Measurements from ENCODE around the gene OR2A42.
"Not testable (repeated sequence)": the region's sequence is repeated elsewhere in the genome, so short reads cannot be mapped to it uniquely, and the experiment has no call there.

OR2A42 gene, protein sequence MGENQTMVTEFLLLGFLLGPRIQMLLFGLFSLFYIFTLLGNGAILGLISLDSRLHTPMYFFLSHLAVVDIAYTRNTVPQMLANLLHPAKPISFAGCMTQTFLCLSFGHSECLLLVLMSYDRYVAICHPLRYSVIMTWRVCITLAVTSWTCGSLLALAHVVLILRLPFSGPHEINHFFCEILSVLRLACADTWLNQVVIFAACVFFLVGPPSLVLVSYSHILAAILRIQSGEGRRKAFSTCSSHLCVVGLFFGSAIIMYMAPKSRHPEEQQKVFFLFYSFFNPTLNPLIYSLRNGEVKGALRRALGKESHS

DNA sequence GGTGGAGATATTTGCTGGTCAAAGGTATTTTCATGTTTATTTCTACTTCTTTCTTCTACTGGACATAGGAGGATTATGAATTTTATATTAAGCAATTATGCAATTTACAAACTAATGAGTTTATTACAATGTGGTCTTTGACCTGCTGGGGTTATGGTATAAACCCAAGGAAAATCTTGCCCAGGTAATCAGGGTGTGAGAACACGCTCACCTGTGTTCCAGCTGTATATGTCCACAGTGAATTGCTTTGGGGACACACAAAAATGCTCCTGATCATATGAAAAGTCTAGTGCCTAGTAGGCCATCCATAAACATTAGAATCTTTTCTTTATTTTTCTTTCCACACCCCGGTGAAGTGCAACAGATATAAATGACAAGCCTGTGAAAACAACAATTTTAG, at the start of gene OR2A42:
TSS of gene OR2A42 (minus strand) at position 241 of the 400 bp plus-strand sequence. CDS start 6,762 bp downstream, outside the sequence.
- not testable (repeated sequence) for DNase-seq

DNA sequence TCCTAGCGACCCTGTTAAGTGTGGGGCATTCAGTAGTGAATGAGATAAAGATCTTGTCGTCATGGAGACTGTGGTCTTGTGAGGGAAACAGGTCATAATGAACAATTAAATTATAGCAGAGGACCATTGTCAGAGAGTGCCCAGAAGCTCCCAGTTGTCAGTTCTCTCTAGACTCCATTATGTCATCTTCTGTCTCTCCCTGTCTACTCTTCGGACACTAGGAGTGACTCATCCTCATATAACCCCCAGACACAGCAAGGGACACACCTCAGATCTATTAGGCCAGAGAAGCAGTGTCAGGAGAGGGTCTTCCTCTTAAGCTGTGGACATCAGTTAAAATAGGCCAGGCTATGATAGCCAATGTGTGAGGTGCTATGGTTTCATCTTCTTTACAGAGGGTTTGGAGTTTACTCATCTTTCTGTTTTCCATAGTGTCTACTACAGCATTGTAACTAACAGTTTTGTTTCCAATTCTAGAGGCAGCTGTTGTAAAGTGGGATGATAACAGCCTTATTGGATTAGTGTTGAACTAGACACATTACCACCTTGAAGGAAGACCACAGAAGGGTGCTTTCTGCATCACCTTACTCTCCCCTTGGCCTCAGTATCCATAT, 47.9 kb upstream of the OR2A42 start:
- DNase-seq = not testable (repeated sequence)

DNA sequence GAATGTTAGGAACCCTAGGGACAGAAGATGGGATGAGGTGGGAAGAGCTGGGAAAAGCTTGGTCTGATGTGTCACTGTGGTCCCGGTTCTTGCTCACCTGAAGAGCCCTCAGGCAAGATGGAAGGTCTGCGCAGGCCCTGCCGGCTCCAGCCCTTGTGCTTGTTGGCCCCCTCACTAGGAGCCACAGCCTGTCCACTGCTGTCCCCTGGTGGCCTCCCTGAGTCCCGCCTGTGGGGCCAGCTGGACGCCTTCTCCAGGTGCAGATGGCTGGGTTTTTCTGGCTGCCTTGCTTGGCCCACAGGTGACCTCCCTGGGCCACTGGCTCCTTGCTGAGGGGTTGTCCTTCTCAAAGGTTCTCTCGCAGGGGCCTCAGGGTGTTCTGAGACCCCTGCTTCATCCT, 44.3 kb upstream of the OR2A42 start:
- DNase-seq = not testable (repeated sequence)

DNA sequence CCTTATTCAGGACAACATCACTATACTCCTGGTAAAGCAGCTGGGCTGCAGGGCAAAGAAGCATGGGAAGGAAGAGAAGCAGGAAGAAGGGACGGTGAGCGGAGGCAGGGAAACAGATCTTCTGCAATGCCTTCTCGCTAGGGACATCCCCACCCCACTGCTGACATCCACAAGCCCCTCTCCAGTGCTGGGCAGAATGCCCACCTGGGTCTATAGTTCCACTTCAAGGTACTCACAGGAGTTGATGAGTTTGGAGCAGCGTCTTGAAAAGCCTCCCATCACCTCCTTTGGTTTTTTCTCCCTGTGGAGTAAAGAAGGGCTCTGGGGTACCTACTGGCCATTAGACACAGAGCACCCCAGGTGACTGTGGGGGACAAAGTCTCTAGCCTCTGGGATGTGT, 43.1 kb upstream of the OR2A42 start:
- DNase-seq = not testable (repeated sequence)

DNA sequence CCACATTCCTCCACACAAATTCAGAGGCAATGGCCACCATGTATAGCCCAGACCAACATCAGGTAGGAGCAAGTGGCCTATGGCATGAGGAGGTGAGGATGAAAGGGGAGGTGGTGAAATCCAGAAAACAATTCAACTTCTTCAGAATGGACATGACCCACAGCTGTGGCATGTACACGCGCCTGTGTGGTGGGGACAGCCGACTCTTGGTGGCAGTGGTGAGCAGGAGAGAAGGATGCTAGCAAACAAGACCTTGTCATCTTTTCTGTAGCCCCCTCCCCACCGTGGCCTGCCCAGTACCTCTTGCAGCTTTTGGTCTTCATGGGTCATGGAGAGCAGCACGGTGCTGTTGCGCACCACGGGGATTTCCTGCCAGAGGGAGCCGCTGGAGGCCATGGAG, 42.6 kb upstream of the OR2A42 start:
- DNase-seq = not testable (repeated sequence)

DNA sequence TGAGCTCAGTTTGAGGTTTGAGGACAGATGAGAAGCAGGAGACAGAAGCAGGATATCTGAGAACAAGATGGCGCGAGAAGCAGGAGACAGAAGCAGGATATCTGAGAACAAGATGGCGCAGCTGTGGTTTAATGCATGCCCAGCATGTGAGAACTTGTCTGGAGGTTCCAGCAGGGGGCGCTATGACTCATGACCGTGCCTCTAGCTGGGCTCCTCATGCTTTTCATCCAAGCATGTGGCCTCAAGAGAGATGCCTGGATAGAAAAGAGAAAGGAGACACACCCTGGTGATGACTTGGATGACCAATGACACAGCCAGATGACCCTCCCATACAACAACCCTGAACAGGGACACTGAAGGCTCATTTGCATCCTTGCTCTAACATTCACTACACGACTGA, 40.6 kb upstream of the OR2A42 start:
- DNase-seq = not testable (repeated sequence)

DNA sequence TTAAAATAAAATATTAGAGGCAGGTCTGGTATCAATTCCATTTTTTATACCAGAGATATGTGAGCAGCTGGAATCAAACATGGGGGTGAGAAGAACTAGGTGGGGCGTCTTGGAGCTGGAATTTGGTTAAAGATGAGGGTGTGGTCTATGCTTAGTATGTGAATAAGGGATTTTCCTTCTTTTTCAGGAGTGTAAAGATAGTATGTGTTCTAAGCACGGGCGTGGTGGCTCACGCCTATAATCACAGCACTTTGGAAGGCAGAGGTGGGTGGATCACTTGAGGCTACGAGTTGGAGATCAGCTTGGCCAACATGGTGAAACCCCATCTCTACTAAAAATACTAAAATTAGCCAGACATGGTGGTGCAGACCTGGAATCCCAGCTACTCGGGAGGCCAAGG, 35.9 kb upstream of the OR2A42 start:
- not testable (repeated sequence) for DNase-seq

DNA sequence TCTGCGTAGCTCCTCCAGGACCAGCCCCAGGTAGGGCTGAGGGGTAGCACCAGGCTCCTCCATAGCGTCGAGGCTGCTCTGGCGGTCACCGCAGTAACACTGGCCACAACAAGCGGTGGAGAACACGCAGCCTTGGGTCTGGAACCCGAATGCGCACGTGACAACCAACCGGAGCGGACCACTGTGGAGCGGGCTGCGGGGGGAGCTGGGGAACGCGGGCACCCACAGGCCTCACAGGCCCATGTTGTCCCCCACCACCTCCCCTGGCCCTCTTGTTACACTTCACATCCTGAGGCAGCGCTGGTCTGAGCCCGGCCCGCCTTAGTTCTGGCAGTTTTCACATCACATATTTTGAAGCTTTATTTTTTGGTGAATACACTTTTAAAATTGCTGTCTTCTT, 29.8 kb upstream of the OR2A42 start, which contains the start of gene CTAGE8:
TSS of gene CTAGE8 (minus strand) at position 101 of the 400 bp plus-strand sequence. CDS start at position 63, 38 bp downstream.
- DNase-seq = not testable (repeated sequence)

DNA sequence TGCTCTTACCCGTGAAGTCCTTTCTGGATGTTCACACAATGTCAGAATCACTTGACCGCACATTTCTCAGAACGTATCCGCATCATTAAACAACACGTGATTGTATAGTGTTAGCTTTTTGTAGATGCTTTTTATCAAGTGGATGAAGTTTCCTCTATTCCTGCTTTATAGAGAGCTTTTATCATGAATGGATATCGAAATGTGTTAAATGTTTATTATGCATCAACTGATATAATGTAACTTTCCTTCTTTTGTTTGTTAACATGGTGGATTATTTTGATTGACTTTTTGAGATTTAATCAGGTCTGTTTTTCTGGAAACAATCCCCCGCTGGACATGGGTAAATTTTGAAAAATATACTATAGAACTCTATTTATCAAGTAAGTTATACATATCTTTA, 25.3 kb upstream of the OR2A42 start, which contains the start of gene OR2A7:
TSS of gene OR2A7 (minus strand) at position 101 of the 400 bp plus-strand sequence. CDS start 5,164 bp downstream, outside the sequence.
- not testable (repeated sequence) for DNase-seq

DNA sequence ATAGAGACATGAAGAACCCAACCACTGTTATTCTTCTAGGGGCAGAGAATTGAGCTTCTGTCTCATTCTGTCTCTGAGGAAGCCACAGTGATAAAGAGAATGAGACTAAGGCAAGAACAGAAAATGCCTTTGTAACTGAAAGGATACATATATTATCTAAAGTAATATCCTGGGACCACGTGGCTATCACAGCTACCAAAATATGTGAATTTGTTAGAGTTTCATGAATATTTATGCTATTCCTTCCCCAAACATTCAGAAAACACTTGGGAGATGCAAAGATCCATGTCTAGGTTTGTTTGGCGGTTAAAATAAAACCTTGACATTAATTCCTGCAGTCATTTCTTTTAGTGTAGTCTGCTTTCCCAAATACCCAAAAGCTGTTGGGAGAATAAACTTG, 22.7 kb upstream of the OR2A42 start:
- not testable (repeated sequence) for DNase-seq

DNA sequence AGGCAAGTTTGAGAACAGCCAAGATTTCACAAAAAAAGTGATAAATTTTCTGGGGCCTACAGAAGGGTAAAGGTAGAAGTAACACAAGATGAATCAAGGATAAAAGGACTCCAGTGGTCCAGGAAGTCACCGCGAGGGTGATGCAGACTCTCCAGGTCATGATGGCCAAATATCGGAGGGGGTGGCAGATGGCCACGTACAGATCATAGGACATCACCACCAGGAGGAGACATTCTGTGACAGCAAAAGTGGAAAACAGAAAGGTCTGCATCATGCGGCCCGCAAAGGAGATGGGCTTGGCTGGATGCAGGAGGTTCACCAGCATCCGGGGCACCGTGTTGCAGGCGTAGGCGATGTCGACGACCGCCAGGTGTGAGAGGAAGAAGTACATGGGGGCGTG, 19.7 kb upstream of the OR2A42 start:
- DNase-seq = not testable (repeated sequence)

DNA sequence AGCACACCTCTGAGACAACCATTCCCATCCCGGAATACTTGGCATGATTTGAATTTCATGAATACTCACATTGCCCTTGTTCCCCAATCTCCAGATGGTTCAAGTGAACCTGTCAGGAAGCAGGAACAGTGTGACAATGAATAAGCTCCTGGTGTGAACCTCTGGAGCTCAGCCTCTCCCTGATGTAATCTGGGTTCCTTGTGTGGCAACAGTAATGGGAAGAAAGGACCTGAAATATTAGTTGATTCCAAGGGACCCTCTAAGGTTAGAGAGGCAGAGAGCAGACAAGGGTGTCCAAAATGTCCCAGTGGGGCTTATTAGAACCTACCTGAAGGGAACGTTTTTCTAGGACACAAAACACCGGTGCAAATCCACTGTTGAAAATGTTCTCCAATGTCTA, 16.7 kb upstream of the OR2A42 start:
- no peak for DNase-seq

DNA sequence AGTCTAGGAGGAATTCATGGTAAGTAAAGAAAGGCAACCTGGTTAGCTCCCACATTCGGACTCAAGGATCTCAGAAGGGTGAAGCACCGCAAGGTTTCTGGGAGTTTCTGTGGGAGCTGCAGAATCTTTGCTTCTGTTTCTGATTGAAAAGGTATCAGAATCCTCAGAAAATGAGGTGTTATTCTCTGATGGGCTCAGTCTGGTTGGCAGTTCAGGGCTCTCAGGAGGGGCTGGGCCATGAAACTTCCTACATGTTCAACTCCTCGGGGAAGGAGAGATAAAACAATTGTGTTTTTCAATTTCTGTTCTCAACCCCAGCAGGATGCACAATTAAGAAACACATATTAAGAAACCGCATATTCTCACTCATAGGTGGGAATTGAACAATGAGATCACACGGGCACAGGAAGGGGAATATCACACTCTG, 16.1 kb upstream of the OR2A42 start:
- DNase-seq = no peak

DNA sequence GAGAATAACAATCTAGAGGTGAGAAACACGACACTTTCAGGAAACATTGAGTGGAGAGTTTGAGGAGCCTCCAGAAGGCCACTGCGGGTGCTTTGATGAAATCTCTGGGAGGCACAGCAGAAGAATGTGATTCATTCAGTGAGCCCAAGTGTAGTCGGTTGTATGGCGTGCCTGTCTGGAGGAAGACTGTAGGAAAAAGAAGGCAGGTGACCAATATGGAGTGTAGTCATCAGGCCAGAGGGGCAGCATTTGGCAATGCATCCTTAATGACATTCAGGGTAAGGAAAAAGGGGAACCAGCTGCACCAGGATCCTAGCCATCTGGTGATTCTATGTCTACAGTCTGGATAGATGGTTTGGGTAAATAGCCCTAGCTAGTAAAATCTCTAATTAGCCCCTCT, 12.9 kb upstream of the OR2A42 start:
- not testable (repeated sequence) for DNase-seq

DNA sequence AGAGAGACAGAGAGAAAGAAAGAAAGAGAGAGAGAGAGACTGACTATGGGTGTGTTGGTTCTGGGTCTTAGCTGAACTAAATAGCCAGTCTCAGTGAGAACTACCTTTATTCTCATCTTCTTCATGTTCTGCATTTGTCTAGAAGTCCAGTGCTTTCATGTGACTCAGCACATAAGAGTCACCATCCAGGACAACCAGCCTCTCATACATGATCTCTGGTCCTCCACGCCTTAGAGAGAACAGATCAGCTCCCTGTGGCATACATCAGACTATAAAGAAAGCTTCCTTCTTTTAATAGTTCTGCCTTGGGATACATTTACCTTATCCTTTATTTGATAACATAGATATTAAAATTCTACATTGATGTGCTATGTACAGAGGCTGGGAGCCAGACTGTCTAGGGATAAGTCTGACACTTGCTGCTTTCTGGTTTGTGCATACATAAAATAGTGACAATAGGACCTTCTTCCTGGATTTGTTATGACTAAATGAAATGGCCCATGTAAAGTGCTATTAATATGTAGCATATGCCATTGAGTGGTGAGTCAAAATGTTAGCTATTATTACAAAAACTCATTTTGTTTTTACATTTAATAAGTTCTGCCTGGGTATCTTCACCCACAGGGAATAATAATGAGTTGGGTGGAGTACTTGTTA, 8.4 kb upstream of the OR2A42 start:
- DNase-seq = not testable (repeated sequence)

DNA sequence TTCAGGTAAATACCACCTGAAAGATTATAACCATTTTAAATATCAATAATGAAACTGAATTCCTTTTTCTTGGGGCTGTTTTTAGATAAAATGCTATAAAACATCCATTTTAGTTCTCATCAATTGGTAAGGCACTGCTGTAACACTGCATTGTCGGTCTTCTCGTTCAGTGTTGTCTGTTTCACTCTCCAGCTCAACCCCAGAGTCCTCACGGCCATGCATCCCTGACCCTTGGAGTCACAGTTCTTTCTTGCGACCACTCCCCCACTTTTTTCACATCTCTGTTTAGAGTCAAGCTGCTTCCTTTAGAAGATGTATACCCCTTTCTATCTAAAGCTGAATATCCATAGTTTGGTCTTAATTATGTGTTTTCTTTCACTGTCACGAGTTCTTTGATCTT, 7.6 kb upstream of the OR2A42 start:
- not testable (repeated sequence) for DNase-seq

DNA sequence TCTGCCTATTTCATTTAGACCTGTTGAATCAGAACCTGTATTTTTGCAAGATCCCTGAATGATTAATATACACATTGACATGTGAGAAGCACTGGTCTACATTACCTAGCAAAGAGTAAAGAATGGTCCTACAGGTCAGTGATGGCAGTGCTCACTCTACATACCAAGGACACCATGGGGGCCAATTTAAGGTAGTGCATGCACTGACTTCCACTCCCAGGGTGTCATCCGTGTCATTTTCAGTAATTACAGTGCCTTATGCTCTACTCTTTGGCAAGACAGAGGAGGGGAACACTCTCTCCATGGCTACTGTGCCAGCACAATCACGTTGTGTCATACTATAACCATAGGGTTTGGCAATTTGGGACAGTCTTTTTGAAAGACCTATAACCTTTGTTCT, 6.0 kb upstream of the OR2A42 start:
- DNase-seq = not testable (repeated sequence)

DNA sequence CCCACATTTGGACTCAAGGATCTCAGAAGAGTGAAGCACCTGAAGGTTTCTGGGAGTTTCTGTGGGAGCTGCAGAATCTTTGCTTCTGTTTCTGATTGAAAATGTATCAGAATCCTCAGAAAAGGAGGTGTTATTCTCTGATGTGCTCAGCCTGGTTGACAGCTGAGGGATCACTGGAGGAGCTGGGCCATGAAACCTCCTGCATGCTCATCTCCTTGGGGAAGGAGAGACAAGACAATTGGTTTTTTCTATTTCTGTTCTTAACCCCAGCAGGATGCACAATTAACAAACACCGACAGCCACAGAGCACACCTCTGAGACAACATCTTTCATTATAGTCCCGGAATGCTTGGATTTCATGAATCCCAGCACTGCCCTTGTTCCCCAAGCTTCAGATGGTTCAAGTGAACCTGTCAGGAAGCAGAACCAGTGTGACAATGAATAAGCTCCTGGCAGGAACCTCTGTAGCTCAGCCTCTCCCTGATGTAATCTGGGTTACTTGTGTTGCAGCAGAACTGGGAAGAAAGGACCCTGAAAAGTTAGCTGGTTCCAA, 799 bp downstream of the OR2A42 start:
- not testable (repeated sequence) for DNase-seq

DNA sequence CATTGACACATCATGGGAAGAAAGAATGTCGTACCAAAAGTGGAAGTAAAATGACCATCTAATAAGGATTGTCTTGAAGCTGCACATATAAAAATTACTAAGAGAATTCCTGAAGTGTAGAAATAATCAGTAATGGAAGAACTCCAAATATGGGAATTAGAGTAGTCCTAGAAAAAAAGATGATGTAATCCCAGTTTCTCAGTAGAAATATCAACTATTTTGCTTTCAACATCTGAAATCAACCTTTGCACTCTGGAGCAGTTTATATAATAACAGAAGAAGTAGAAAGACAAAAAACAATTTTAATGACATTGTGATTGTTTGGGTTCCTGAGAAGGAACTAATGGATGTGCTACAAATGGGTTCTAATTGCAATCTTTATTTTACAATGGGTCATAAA, 6.4 kb downstream of the OR2A42 start:
- not testable (repeated sequence) for DNase-seq

DNA sequence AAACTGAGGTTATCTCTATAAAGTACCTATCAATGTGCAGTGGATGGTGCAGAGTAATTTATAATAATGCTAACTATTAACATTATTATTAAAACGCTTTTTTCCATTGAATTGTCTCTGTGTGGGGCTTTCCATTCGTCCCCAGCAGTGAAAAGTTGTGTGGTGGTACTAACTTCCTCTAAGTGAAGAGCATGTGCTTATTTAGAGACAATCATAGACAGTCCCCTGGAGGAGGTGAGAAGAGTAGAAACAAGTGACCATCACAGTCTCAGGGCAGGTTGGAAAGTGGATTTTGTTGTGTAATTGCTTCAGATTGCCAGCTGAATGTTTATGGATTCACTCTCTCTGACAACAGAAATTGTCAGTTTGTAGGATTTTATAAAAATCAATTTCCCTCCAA, 8.4 kb downstream of the OR2A42 start:
- not testable (repeated sequence) for DNase-seq

DNA sequence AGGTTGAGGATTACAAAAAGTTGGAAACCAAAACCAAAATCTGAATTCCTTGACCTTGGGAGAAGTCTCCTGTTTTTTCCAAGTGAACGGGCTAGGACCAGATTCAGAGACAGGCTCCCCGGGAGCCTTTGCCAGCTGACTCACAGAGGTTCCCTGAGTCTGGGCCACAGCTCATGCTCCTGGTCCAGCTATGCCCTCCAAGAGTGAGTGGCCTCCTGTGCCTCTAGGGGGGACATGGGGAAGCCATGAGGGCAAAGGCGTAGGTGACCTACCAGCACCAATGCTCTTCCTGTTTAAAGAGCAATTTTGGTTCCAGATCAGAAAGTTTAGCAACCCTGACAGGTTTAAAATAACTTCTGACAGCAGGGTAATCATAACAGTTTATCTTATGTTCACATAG, 10.6 kb downstream of the OR2A42 start:
- DNase-seq = not testable (repeated sequence)

DNA sequence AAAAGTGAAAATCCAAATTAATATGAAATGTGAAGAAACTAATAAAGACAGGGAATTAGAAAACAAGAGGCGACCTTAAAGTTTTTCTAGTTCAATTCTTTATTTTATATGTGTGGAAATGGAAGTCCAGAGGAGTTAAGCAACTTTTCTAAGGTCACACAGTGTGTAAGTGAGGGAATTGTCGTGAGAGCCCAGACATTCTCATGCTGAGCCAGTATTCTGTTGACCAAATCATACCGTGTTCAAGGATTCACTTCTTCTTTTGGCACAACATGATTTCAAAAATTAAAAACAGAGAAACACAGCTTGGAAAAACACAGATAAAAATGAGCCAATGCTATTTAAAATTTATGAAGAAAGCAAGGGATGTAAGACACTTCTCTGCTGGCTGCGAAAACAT, 12.5 kb downstream of the OR2A42 start:
- DNase-seq = not testable (repeated sequence)

DNA sequence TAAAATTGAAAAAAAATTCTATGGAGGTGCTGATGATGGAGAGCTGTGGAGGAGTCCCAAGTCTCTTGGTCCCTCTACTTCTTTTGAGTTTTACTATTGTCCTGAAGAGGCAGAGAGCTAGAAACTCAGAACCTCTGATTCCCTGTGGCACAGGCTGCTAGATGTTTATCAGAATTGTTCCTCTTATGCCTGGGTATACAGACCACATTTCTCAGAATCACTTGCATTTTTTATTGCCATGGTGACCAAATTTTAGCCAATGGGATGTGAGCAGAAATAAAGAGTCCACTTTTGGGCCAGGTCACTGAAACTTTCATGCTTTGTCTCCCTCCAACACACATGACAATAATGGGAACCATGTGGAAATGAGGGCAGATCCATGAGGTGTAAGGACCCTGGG, 15.7 kb downstream of the OR2A42 start:
- not testable (repeated sequence) for DNase-seq
